NT2/D1 (cell line): ENCODE measurements around the gene VAPA.
"Not testable (repeated sequence)": the region's sequence is repeated elsewhere in the genome, so short reads cannot be mapped to it uniquely, and the experiment has no call there.

Experiments used
- DNase-seq: peaks from one replicate; pipeline ENCODE4 v3.0.0-alpha.2; 2011; ENCODE audit warnings: low read depth, low spot score
- H3K27me3 ChIP-seq: 2 replicates; pipeline ENCODE4 v1.6.0; 2011; ENCODE audit warnings: mild to moderate bottlenecking; ENCODE audit not compliant: insufficient read length, insufficient read depth
- H3K36me3 ChIP-seq: 2 replicates; pipeline ENCODE4 v1.6.1; 2011; ENCODE audit warnings: mild to moderate bottlenecking, low read length, mixed read lengths; ENCODE audit not compliant: insufficient read depth, insufficient read length
- H3K4me1 ChIP-seq: 2 replicates; pipeline ENCODE4 v1.5.1; 2011; ENCODE audit not compliant: insufficient read depth, insufficient read length
- H3K4me3 ChIP-seq: 2 replicates; pipeline ENCODE4 v1.5.1; 2011; ENCODE audit warnings: low read depth; ENCODE audit not compliant: insufficient read length
- H3K9ac ChIP-seq: 2 replicates; pipeline ENCODE4 v1.6.0; 2011; ENCODE audit warnings: low read depth; ENCODE audit not compliant: insufficient read length
- H3K9me3 ChIP-seq: 2 replicates; pipeline ENCODE4 v1.5.1; 2011; ENCODE audit warnings: mild to moderate bottlenecking, low read length; ENCODE audit not compliant: insufficient read depth
- SUZ12 ChIP-seq: IDR thresholded peaks from 2 replicates; pipeline ENCODE4 v1.6.1; 2011; ENCODE audit not compliant: insufficient read length, insufficient read depth; ENCODE audit errors: extremely low read depth
- YY1 ChIP-seq: IDR thresholded peaks from 2 replicates; pipeline ENCODE4 v1.6.1; 2011; ENCODE audit not compliant: insufficient read length, insufficient read depth
- ZNF274 ChIP-seq: IDR thresholded peaks from 2 replicates; pipeline ENCODE4 v1.6.1; 2011; ENCODE audit warnings: mild to moderate bottlenecking, low read depth, low read length

VAPA gene

GRCh38 chr18:9910661-9911060, 3.2 kb upstream of the VAPA start:
- Histone ChIP-seq H3K4me1 (no peaks in the 10 kb centered on the region), H3K9me3 (peaks cover 4% of the 10 kb centered on the region; the same call in 1 of the 2 replicates), H3K9ac (no peak overlapping the region), H3K36me3 (no peaks in the 10 kb centered on the region), H3K27me3 (no peaks in the 10 kb centered on the region), H3K4me3 (no peak overlapping the region)
- TF ChIP-seq SUZ12 (no peak), YY1 (no peak)
- no peak for DNase-seq

DNA sequence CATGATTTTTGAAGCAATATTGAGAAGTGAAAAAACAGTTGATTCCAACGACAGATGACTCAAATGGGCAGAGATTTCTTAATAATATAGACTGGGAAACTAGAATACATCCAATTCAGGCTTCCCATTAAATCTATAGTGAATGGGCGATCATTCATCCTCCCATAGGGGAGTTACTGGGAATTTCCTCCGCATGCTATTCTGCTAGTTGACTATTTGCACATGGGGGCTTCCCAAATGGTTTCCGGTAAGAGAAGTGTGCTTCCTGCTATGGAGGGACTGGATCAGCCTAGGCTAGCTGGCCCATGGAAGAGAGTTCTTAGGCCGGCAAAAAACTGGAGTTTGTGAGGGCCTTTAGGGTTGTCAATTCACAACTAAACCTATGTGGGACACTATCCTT, 2.6 kb upstream of the VAPA start:
- H3K9ac ChIP-seq, result no peak overlapping the region
- no peaks in the 10 kb centered on the region for H3K4me1 ChIP-seq
- peaks cover 4% of the 10 kb centered on the region; the same call in 1 of the 2 replicates for H3K9me3 ChIP-seq
- H3K36me3 ChIP-seq, result no peaks in the 10 kb centered on the region
- no peak for DNase-seq
- TF ChIP-seq SUZ12, result no peak
- no peak for TF ChIP-seq ZNF274
- no peak for TF ChIP-seq YY1
- H3K4me3 ChIP-seq, result no peak overlapping the region
- H3K27me3 ChIP-seq, result no peaks in the 10 kb centered on the region

- not testable (repeated sequence) for H3K9ac ChIP-seq, DNase-seq, H3K27me3 ChIP-seq, H3K4me1 ChIP-seq, H3K4me3 ChIP-seq, H3K36me3 ChIP-seq, H3K9me3 ChIP-seq
Measured at GRCh38 chr18:9912285-9912684, 1.5 kb upstream of the VAPA start.

DNA sequence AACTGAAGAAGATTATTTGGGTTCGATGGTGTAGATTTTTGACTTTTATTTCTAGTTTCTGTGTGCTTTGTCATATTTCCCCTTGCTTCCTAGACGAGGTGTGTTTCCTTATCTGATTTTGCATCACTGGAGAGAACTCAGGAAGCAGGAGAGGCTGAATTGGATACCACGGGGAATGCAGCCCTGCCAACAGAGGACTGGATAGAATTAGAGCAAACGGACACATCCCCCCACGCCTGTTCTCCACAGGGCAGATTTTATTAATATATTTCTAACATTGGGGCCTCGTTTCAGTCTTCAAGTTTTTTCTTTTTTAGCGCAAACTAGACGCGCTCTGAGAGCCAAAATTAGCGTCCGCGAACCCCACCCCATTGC, 678 bp upstream of the VAPA start:
- H3K9ac ChIP-seq, result no peak overlapping the region
- no peaks in the 10 kb centered on the region for H3K4me1 ChIP-seq
- TF ChIP-seq SUZ12 (no peak), YY1 (no peak), ZNF274 (no peak)
- no peak for DNase-seq
- peak overlapping the region; percentile 68 for H3K4me3 ChIP-seq
- H3K9me3 ChIP-seq, result peaks cover 4% of the 10 kb centered on the region; the same call in 1 of the 2 replicates
- no peaks in the 10 kb centered on the region for H3K36me3 ChIP-seq
- H3K27me3 ChIP-seq, result no peaks in the 10 kb centered on the region

DNA sequence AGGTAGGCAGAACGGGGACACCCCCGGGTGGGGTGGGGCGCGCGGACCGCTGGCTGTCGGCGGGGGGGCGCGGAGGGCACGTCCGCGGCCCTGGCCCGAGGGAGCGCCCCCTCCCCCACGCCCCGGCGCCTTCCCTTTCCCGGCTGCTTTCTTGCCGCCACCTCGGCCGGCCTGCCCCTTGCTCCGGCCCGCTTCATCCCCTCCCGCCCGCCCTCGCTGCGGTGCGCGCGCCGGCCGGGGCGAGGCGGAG, 443 bp downstream of the VAPA start:
- peaks cover 4% of the 10 kb centered on the region; the same call in 1 of the 2 replicates for H3K9me3 ChIP-seq
- no peaks in the 10 kb centered on the region for H3K27me3 ChIP-seq
- no peaks in the 10 kb centered on the region for H3K4me1 ChIP-seq
- TF ChIP-seq SUZ12 (no peak), YY1 (no peak), ZNF274 (no peak)
- H3K9ac ChIP-seq, result peak overlapping the region; percentile 90
- H3K36me3 ChIP-seq, result no peaks in the 10 kb centered on the region
- DNase-seq, result no peak
- H3K4me3 ChIP-seq, result peak overlapping the region; percentile 68

DNA sequence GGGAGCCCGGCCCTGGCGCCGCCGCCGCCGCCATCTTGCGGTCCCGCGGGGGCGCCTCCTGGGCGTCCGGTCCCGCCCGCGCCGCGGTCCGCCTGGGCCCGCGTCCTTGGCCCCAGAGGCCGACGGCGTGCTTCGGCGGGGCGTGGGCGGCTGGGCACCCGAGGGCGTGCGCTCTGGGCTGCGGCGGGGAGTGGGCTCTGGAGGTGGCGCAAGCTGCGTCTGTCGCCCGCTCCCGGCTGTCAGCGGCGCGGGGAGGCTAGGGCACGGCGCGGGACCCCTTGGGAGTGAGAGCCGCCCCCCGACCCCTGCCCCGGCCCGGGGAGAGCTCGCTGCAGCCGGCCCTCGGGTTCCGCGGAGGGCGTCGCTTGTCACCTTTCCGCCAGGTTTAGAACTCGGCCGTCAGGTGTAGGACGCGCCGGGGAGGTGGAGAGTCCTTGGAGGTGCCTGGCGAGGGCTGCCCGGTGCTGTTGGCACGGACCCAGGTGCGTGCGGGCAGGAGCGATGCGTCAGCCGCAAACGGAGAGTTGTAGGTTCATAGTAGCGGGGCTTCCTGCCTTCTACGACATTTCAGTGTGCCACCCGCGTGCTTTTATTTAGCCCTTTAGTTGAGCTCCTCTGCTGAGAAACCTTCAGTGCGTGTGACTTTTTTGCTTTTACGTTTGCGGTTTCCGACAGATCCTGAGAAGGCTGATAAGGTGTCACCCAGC, 921 bp downstream of the VAPA start:
- Histone ChIP-seq H3K4me3 (peak overlapping the region; percentile 68), H3K4me1 (no peaks in the 10 kb centered on the region), H3K27me3 (no peaks in the 10 kb centered on the region), H3K9me3 (peaks cover 4% of the 10 kb centered on the region; the same call in 1 of the 2 replicates), H3K36me3 (no peaks in the 10 kb centered on the region), H3K9ac (peak overlapping the region; percentile 79)
- no peak for TF ChIP-seq SUZ12
- no peak for TF ChIP-seq YY1
- no peak for TF ChIP-seq ZNF274
- no peak for DNase-seq

GRCh38 chr18:9915291-9916076, 1.7 kb downstream of the VAPA start:
- peak overlapping the region; percentile 79 for H3K9ac ChIP-seq
- H3K36me3 ChIP-seq, result no peaks in the 10 kb centered on the region
- DNase-seq, result no peak
- H3K27me3 ChIP-seq, result no peaks in the 10 kb centered on the region
- H3K4me3 ChIP-seq, result peak overlapping the region; percentile 68
- no peak for TF ChIP-seq ZNF274
- no peak for TF ChIP-seq SUZ12
- no peak for TF ChIP-seq YY1
- peaks cover 4% of the 10 kb centered on the region; the same call in 1 of the 2 replicates for H3K9me3 ChIP-seq
- H3K4me1 ChIP-seq, result no peaks in the 10 kb centered on the region
